ENCODE data around the gene MRPS7.

DNA sequence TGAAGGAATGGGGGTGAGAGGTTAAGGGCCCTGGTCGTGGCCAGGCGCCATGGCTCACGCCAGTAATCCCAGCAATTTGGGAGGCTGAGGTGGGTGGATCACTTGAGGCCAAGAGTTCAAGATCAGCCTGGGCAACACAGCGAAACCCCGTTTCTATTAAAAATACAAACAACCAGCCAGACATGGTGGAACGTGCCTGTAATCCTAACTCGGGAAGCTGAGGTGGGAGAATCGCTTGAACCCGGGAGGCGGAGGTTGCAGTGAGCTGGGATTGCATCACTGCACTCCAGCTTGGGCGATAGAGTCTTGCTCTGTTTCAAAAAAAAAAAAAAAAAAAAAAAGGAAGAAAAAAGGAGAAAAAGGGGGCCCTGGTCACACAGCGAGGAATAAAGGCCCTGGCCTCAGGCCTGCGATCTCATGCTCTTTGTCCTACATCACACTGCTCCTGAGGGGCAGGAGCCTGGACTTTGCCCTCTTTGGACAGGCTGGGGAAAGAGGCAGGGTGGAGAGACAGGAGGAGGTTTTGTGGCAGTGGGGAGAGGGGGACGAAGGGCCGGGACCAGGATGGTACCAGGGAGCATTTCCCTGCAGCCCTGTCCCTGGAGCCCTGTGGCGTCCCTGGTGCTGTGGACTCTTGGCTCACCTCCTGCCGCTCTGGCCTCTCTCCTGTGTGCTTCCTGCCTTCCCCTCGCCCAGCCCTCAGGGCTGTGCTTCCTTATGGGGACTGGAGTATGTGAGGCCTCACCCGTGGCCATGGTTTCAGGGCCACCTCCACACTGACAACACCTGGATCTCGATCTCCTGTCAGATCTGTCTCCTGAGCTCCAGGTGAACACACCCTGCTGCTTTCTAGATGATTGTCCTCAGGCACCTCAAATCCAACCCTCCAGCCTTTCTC, 47.3 kb downstream of the MRPS7 start:
- no peak for TF ChIP-seq CTCF (IDR thresholded peaks at IDR 0.05; ENCODE audit: insufficient read depth, low read depth, low read length)
- TF ChIP-seq EZH2 (IDR thresholded peaks at IDR 0.05; ENCODE audit: insufficient read depth, low read length), result no peak
